ENCODE data around the gene ETV3. TPM values are rescaled to one million over a fixed set of nuclear protein-coding genes. Genes with fewer than 3 reads are reported as not detected.

ETV3 gene
- total and polyA plus RNA-seq, 2 of the 13 experiments (the other 11 are each of a cell fraction or from before 2014, with no cell fraction given) = 4.2 to 5.8 TPM

DNA sequence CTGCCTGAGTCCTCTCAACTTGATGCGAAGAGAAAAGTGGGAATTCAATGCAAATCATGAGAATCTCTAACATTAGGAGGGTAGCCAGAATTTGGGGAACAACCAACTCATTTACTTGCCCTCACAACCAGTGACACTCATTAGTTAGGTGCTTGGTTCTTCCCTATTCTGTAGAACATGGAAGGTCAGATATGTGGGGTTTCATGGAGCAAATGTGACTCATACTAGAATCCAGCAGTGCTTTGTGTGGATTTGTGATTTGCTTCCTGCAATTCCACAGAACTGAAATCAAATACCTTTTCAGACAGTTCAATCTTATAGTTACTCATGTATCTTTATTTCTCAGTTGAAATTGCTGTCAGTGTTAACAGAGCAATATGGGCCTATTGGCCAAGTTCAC is 6.9 kb upstream of the ETV3 start (continued):
- no peak for TF ChIP-seq MYC (CRISPR knock-in tag; IDR thresholded peaks at IDR 0.05; ENCODE audit: borderline replicate concordance)
- TF ChIP-seq NFYB (CRISPR knock-in tag; IDR thresholded peaks at IDR 0.05) = no peak
- TF ChIP-seq SMARCC2 (IDR thresholded peaks at IDR 0.05) = no peak
- TF ChIP-seq, protein P1, sequence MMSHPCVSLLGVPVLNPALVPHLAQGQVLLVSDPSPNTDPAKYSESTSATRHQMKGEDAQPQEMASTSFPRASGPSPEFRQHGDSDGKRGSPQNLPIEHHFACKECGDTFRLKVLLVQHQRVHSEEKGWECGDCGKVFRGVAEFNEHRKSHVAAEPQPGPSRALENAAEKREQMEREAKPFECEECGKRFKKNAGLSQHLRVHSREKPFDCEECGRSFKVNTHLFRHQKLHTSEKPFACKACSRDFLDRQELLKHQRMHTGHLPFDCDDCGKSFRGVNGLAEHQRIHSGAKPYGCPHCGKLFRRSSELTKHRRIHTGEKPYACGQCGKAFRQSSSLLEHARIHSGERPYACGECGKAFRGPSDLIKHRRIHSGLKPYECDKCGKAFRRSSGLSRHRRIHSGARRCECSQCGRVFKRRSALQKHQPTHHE (CRISPR knock-in tag; IDR thresholded peaks at IDR 0.05; ENCODE audit: borderline replicate concordance) = no peak
- TF ChIP-seq ZZZ3 (CRISPR knock-in tag; IDR thresholded peaks at IDR 0.05; ENCODE audit: borderline replicate concordance) = no peak
- TF ChIP-seq KMT2B (CRISPR knock-in tag; IDR thresholded peaks at IDR 0.05) = no peak
- no peak for TF ChIP-seq ZBTB7A (CRISPR knock-in tag; IDR thresholded peaks at IDR 0.05)
- no peak for TF ChIP-seq CREM (IDR thresholded peaks at IDR 0.05)
- no peak for TF ChIP-seq CREM (CRISPR knock-in tag; IDR thresholded peaks at IDR 0.05)
- TF ChIP-seq ADNP (CRISPR knock-in tag; IDR thresholded peaks at IDR 0.05) = no peak
- TF ChIP-seq TARDBP (CRISPR knock-in tag; IDR thresholded peaks at IDR 0.05) = no peak
- TF ChIP-seq MTA3 (CRISPR knock-in tag; IDR thresholded peaks at IDR 0.05) = no peak
- TF ChIP-seq, protein P2, sequence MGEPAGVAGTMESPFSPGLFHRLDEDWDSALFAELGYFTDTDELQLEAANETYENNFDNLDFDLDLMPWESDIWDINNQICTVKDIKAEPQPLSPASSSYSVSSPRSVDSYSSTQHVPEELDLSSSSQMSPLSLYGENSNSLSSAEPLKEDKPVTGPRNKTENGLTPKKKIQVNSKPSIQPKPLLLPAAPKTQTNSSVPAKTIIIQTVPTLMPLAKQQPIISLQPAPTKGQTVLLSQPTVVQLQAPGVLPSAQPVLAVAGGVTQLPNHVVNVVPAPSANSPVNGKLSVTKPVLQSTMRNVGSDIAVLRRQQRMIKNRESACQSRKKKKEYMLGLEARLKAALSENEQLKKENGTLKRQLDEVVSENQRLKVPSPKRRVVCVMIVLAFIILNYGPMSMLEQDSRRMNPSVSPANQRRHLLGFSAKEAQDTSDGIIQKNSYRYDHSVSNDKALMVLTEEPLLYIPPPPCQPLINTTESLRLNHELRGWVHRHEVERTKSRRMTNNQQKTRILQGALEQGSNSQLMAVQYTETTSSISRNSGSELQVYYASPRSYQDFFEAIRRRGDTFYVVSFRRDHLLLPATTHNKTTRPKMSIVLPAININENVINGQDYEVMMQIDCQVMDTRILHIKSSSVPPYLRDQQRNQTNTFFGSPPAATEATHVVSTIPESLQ (CRISPR knock-in tag; conservative IDR thresholded peaks at IDR 0.05) = no peak
- TF ChIP-seq NCOA5 (CRISPR knock-in tag; IDR thresholded peaks at IDR 0.05) = no peak
